Mesenchymal stem cell (in vitro differentiated cells and primary cell): ENCODE results near the gene GABBR2.

ENCODE experiments used
- DNase-seq: peaks from one replicate; pipeline ENCODE4 v3.0.0-alpha.2; 2013
- H2AFZ ChIP-seq: one replicate; pipeline ENCODE4 v1.6.1; 2013; ENCODE audit warnings: low read depth, mild to moderate bottlenecking, control low read depth, inconsistent platforms, low read length, moderate library complexity
- H2AK5ac ChIP-seq: 2 replicates; pipeline ENCODE4 v1.6.1; 2013; ENCODE audit warnings: low read length, moderate library complexity, mild to moderate bottlenecking, inconsistent platforms; ENCODE audit not compliant: severe bottlenecking
- H2BK120ac ChIP-seq: one replicate; pipeline ENCODE4 v1.6.1; 2013; ENCODE audit warnings: low read depth, mild to moderate bottlenecking, inconsistent platforms, low read length, moderate library complexity
- H2BK12ac ChIP-seq, 2 experiments: one replicate each; pipeline ENCODE4 v1.6.1; 2013; ENCODE audit warnings: inconsistent platforms in 2 of 2, low read length in 2 of 2, mild to moderate bottlenecking in 2 of 2, moderate library complexity in 2 of 2, control low read depth in 1 of 2
- H2BK15ac ChIP-seq: one replicate; pipeline ENCODE4 v1.6.1; 2013; ENCODE audit warnings: mild to moderate bottlenecking, low read depth, inconsistent platforms; ENCODE audit not compliant: poor library complexity, severe bottlenecking
- H2BK5ac ChIP-seq: 2 replicates; pipeline ENCODE4 v1.6.1; 2013; ENCODE audit warnings: low read depth, mild to moderate bottlenecking, low read length, control low read depth, inconsistent platforms; ENCODE audit not compliant: poor library complexity, severe bottlenecking
- H3K14ac ChIP-seq, 2 experiments: one replicate each; pipeline ENCODE4 v1.6.1; 2013; ENCODE audit warnings: inconsistent platforms in 2 of 2, low read length in 2 of 2, control low read depth in 1 of 2, mild to moderate bottlenecking in 1 of 2, moderate library complexity in 1 of 2
- H3K18ac ChIP-seq, 2 experiments: one replicate each; pipeline ENCODE4 v1.6.1; 2013; ENCODE audit warnings: inconsistent platforms in 2 of 2, low read length in 2 of 2, control low read depth in 1 of 2, low read depth in 1 of 2, mild to moderate bottlenecking in 1 of 2
- H3K23ac ChIP-seq, 2 experiments: one replicate each; pipeline ENCODE4 v1.6.1; 2013; ENCODE audit warnings: inconsistent platforms in 2 of 2, low read length in 2 of 2, mild to moderate bottlenecking in 2 of 2, moderate library complexity in 2 of 2, control low read depth in 1 of 2
- H3K27ac ChIP-seq: 2 replicates; pipeline ENCODE4 v1.5.1; 2013; ENCODE audit warnings: mild to moderate bottlenecking, moderate library complexity, low read length, control low read depth, inconsistent platforms; ENCODE audit not compliant: poor library complexity, severe bottlenecking
- H3K27me3 ChIP-seq, 2 experiments: 2 replicates each; pipeline versions ENCODE4 v1.6.1 to v1.7.0; 2013; ENCODE audit warnings: low read length in 2 of 2, mild to moderate bottlenecking in 2 of 2, moderate library complexity in 2 of 2, control low read depth in 1 of 2, inconsistent platforms in 1 of 2; ENCODE audit not compliant: control insufficient read depth in 1 of 2, insufficient read depth in 1 of 2
- H3K36me3 ChIP-seq, 2 experiments: 2 replicates each; pipeline versions ENCODE4 v1.6.1 to v1.7.0; 2013; ENCODE audit warnings: low read length in 2 of 2, control low read depth in 1 of 2, inconsistent platforms in 1 of 2, low read depth in 1 of 2, mild to moderate bottlenecking in 1 of 2; ENCODE audit not compliant: insufficient read depth in 2 of 2, control insufficient read depth in 1 of 2
- H3K4ac ChIP-seq, 2 experiments: one replicate each; pipeline ENCODE4 v1.6.1; 2013; ENCODE audit warnings: inconsistent platforms in 2 of 2, low read length in 2 of 2, mild to moderate bottlenecking in 2 of 2, moderate library complexity in 2 of 2, control low read depth in 1 of 2, low read depth in 1 of 2
- H3K4me1 ChIP-seq: 2 replicates; pipeline ENCODE4 v1.6.1; 2013; ENCODE audit warnings: low read depth, low read length, control low read depth; ENCODE audit not compliant: control insufficient read depth, insufficient read depth
- H3K4me2 ChIP-seq: 2 replicates; pipeline ENCODE4 v1.6.1; 2013; ENCODE audit warnings: low read length, mild to moderate bottlenecking, inconsistent platforms; ENCODE audit not compliant: poor library complexity, severe bottlenecking
- H3K4me3 ChIP-seq, 2 experiments: 2 replicates each; pipeline versions ENCODE4 v1.5.1 to v1.7.0; 2013; ENCODE audit warnings: low read length in 2 of 2, mild to moderate bottlenecking in 2 of 2, control low read depth in 1 of 2, low read depth in 1 of 2; ENCODE audit not compliant: insufficient read depth in 1 of 2
- H3K79me1 ChIP-seq: replicated peaks from 2 replicates; pipeline ENCODE4 v1.6.1; 2013; ENCODE audit warnings: mild to moderate bottlenecking, control low read depth, low read length, inconsistent platforms; ENCODE audit not compliant: poor library complexity, severe bottlenecking
- H3K9ac ChIP-seq: 2 replicates; pipeline ENCODE4 v1.7.0; 2013; ENCODE audit warnings: mild to moderate bottlenecking, low read length, moderate library complexity
- H3K9me3 ChIP-seq: 2 replicates; pipeline ENCODE4 v1.7.0; 2013; ENCODE audit warnings: mild to moderate bottlenecking, low read length; ENCODE audit not compliant: control insufficient read depth
- H4K8ac ChIP-seq: one replicate; pipeline ENCODE4 v1.6.1; 2013; ENCODE audit warnings: inconsistent platforms, mild to moderate bottlenecking, low read length, moderate library complexity
- H4K91ac ChIP-seq: one replicate; pipeline ENCODE4 v1.6.1; 2013; ENCODE audit warnings: mild to moderate bottlenecking, low read length, inconsistent platforms
- WGBS: methylation state at CpG from one replicate; pipeline ENCODE4 v1.1.7; 2013; ENCODE audit warnings: mixed read lengths; 5-methylcytosine and 5-hydroxymethylcytosine counted together

The GABBR2 gene

GRCh38 chr9:98263080-98263479 lies 445.7 kb downstream of the GABBR2 start:
- Histone ChIP-seq H3K4me1 (no peaks in the 10 kb centered on the region), H3K4ac (no peak overlapping the region), H3K23ac (no peak overlapping the region), H3K4me3 (no peak overlapping the region), H3K18ac (no peak overlapping the region), H3K79me1 (no peaks in the 10 kb centered on the region), H2BK12ac (no peak overlapping the region), H2BK120ac (no peak overlapping the region), H3K27me3 (no peaks in the 10 kb centered on the region), H2AK5ac (no peak overlapping the region), H3K14ac (no peak overlapping the region), H2BK5ac (no peak overlapping the region), H4K8ac (no peak overlapping the region), H3K9ac (no peak overlapping the region), H3K4me2 (no peak overlapping the region), H3K27ac (no peak overlapping the region), H3K36me3 (no peaks in the 10 kb centered on the region), H4K91ac (no peak overlapping the region), H2BK15ac (no peak overlapping the region), H3K9me3 (no peaks in the 10 kb centered on the region), H2AFZ (no peak overlapping the region)
- WGBS: no CpG with 5 or more reads among the region's 1 CpG
- DNase-seq: no peak

DNA sequence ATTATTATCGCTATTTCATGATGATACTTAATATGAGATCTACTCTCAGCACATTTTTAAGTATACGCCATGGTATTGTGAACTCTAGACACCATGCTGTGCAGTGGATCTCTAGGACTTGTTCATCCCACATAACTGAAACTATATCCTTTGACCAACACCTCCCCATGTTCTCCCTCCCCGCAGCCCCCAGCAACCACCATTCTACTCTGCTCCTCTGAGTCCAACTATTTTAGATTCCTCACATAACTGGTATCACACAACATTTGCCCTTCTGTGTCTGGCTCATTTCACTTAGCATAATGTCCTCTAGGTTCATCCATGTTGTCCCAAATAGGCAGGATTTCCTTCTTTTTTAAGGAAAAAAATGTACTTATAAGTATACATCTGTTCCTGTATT lies 446.7 kb downstream of the GABBR2 start:
- no peak overlapping the region for H4K8ac ChIP-seq
- peaks cover 2% of the 10 kb centered on the region for H3K4me1 ChIP-seq
- DNase-seq: no peak
- no peaks in the 10 kb centered on the region for H3K9me3 ChIP-seq
- no peak overlapping the region for H2BK5ac ChIP-seq
- H3K23ac ChIP-seq: no peak overlapping the region
- no peak overlapping the region for H2BK15ac ChIP-seq
- no peak overlapping the region for H3K4ac ChIP-seq
- H3K36me3 ChIP-seq: no peaks in the 10 kb centered on the region
- H3K4me2 ChIP-seq: no peak overlapping the region
- H3K18ac ChIP-seq: no peak overlapping the region
- H2BK120ac ChIP-seq: no peak overlapping the region
- H3K14ac ChIP-seq: no peak overlapping the region
- no peak overlapping the region for H2AK5ac ChIP-seq
- no peak overlapping the region for H2BK12ac ChIP-seq
- WGBS: 99% methylated on average over 3 of the region's 3 CpGs
- no peak overlapping the region for H3K27ac ChIP-seq
- no peak overlapping the region for H3K4me3 ChIP-seq
- no peak overlapping the region for H4K91ac ChIP-seq
- H3K9ac ChIP-seq: peak overlapping the region; percentile 18
- H3K79me1 ChIP-seq: no peaks in the 10 kb centered on the region
- H2AFZ ChIP-seq: no peak overlapping the region
- no peaks in the 10 kb centered on the region for H3K27me3 ChIP-seq

- no peak overlapping the region for H3K23ac ChIP-seq
- H2BK5ac ChIP-seq: no peak overlapping the region
- no peak overlapping the region for H3K18ac ChIP-seq
- no peaks in the 10 kb centered on the region for H3K27me3 ChIP-seq
- H3K14ac ChIP-seq: no peak overlapping the region
- H2AK5ac ChIP-seq: no peak overlapping the region
- no peak overlapping the region for H2BK12ac ChIP-seq
- no peaks in the 10 kb centered on the region for H3K36me3 ChIP-seq
- no peak overlapping the region for H2BK15ac ChIP-seq
- H3K27ac ChIP-seq: no peak overlapping the region
- no peak overlapping the region for H3K9ac ChIP-seq
- no peak overlapping the region for H4K91ac ChIP-seq
- H3K4me2 ChIP-seq: no peak overlapping the region
- no peak overlapping the region for H2AFZ ChIP-seq
- H3K4me3 ChIP-seq: no peak overlapping the region
- DNase-seq: no peak
- no peaks in the 10 kb centered on the region for H3K9me3 ChIP-seq
- no peak overlapping the region for H3K4ac ChIP-seq
- H3K79me1 ChIP-seq: peaks cover 5% of the 10 kb centered on the region
- H3K4me1 ChIP-seq: peaks cover 6% of the 10 kb centered on the region
- no peak overlapping the region for H2BK120ac ChIP-seq
- 83% methylated on average over 4 of the region's 5 CpGs for WGBS
- H4K8ac ChIP-seq: no peak overlapping the region
Observed at GRCh38 chr9:98260635-98261034, 448.1 kb downstream of the GABBR2 start.

DNA sequence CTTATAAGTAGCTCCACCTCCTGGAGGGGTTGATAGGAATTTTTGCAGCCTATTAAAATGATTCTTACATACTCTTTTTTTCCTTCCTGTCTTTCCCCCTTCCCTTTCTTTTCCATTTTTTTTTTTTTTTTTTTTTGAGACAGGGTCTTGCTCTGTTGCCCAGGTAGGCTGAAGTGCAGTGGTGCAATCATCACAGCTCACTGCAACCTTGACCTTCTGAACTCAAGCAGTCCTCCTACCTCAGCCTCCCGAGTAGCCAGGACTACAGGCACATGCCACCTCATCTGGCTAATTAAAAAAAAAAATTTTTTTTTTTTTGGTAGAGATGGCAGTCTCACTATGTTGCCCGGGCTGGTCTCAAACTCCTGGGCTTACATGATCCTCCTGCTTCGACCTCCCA lies 448.9 kb downstream of the GABBR2 start:
- H2BK15ac ChIP-seq: no peak overlapping the region
- no peak overlapping the region for H2BK12ac ChIP-seq
- H3K18ac ChIP-seq: no peak overlapping the region
- peaks cover 6% of the 10 kb centered on the region for H3K4me1 ChIP-seq
- H3K27ac ChIP-seq: no peak overlapping the region
- H3K23ac ChIP-seq: no peak overlapping the region
- no peak overlapping the region for H3K14ac ChIP-seq
- H3K36me3 ChIP-seq: no peaks in the 10 kb centered on the region
- no peaks in the 10 kb centered on the region for H3K9me3 ChIP-seq
- WGBS: 89% methylated on average over 2 of the region's 3 CpGs
- H2AFZ ChIP-seq: no peak overlapping the region
- peaks cover 5% of the 10 kb centered on the region for H3K79me1 ChIP-seq
- H4K91ac ChIP-seq: no peak overlapping the region
- no peak overlapping the region for H4K8ac ChIP-seq
- H3K27me3 ChIP-seq: no peaks in the 10 kb centered on the region
- H3K4ac ChIP-seq: no peak overlapping the region
- no peak overlapping the region for H2BK5ac ChIP-seq
- H2BK120ac ChIP-seq: no peak overlapping the region
- no peak overlapping the region for H2AK5ac ChIP-seq
- no peak for DNase-seq
- H3K9ac ChIP-seq: no peak overlapping the region
- H3K4me2 ChIP-seq: no peak overlapping the region
- no peak overlapping the region for H3K4me3 ChIP-seq
